Heart right ventricle (tissue), 12 donors: ENCODE results near the gene MPL. TPM values are rescaled to one million over a fixed set of nuclear protein-coding genes. Genes with fewer than 3 reads are reported as not detected.

ENCODE experiments used
- microRNA-seq, 2 donors: library from miRNA; unstranded; fragments of <30 nt; microRNA quantifications; one replicate each; pipeline ENCODE4 v1.2.0, GENCODE V29; 2021
- polyA plus RNA-seq, 2 donors: library from polyadenylated mRNA; stranded (reverse); fragments of 200-250 nt; gene quantifications; one replicate each; pipeline ENCODE4 v1.2.3, GENCODE V29; 2013
- total RNA-seq, 10 donors: library from RNA; stranded (reverse); fragmentation: NEBNext Ultra II Directional in 3 of 10; extraction: Animal tissue kit (Norgen Biotek cat#: 25700) in 3 of 10; gene quantifications; one replicate each; pipeline versions ENCODE4 v1.2.1 to v1.2.4, GENCODE V29; 2021 to 2023
- donor health status: ischemic (EF 13 %, LVEDD 7.1; RV severe dilation, severe dysfunction).
- donor health status: healthy with polysubstance abuse.
- donor health status: DM: no; HTN: yes; CAD: no.
- donor health status: DM: no; HTN: no; CAD: no.
- donor health status: ischemic (EF 25% LVEDD 6.9; RV normal size, moderate dysfunction).
- donor health status: ischemic (EF 25% LVEDD 5.7; RV mildly dilated, moderate dysfunction).
- donor health status: healthy.
- donor health status: nonischemic (EF 11% LVEDD 7.7; RV severe dilation, severe dysfunction).
- donor health status: DM: yes; HTN: yes; CAD: no.
- donor health status: PGD.
- donor health status: ischemic (EF 29% LVEDD 5.4; RV normal size, mild dysfunction).
- donor health status: nonischemic (EF 23%, LVEDD 6.1; RV moderate dilation, normal function).

Gene MPL
- total and polyA plus RNA-seq, 12 donors: 0.03 to 1.2 (median 0.37) TPM

Small RNA genes within 50 kb of the gene (microRNA-seq; reads per million reads assigned to microRNA genes)
- 0.60 to 1.0 reads per million in 2 donors for gene MIR6734

Other genes with a start within 250 kb of the MPL start
- 10 to 100 TPM; 18.8 to 35.9 (median 25.9) TPM for gene EBNA1BP2, start 165.5 kb upstream of the MPL start, total RNA-seq
- gene EBNA1BP2, start 165.5 kb upstream of the MPL start, polyA plus RNA-seq: 100 to 1,000 TPM in 1 of 2 donors, 10 to 100 TPM in 1; 22.1 to 121 TPM
- under 1 TPM in 5 of 10 donors, not detected in 5; 0.10 to 0.35 (median 0.16) TPM for gene CFAP57, start 165.5 kb upstream of the MPL start, total RNA-seq
- gene CFAP57, start 165.5 kb upstream of the MPL start, polyA plus RNA-seq: under 1 TPM; 0.09 to 0.29 TPM
- under 1 TPM in 5 of 10 donors, not detected in 5; 0.15 to 0.37 (median 0.26) TPM for gene TMEM125, start 67.8 kb upstream of the MPL start, total RNA-seq
- under 1 TPM in 1 of 2 donors, not detected in 1; 0.16 TPM for gene TMEM125, start 67.8 kb upstream of the MPL start, polyA plus RNA-seq
- gene C1orf210, start 52.2 kb upstream of the MPL start, total RNA-seq: not detected
- not detected for gene C1orf210, start 52.2 kb upstream of the MPL start, polyA plus RNA-seq
- 10 to 100 TPM; 19.9 to 55.8 (median 28.4) TPM for gene TIE1, start 36.8 kb upstream of the MPL start, total RNA-seq
- gene TIE1, start 36.8 kb upstream of the MPL start, polyA plus RNA-seq: 10 to 100 TPM; 38.7 to 43.7 TPM
- 1 to 10 TPM in 6 of 10 donors, under 1 TPM in 4; 0.15 to 9.6 (median 1.5) TPM for gene CDC20, start 21.2 kb downstream of the MPL start, total RNA-seq
- 1 to 10 TPM in 1 of 2 donors, under 1 TPM in 1; 0.49 to 1.2 TPM for gene CDC20, start 21.2 kb downstream of the MPL start, polyA plus RNA-seq
- gene ELOVL1, start 30.2 kb downstream of the MPL start, total RNA-seq: 10 to 100 TPM; 18.4 to 49.3 (median 28.3) TPM
- 10 to 100 TPM; 24.3 to 82.0 TPM for gene ELOVL1, start 30.2 kb downstream of the MPL start, polyA plus RNA-seq
- gene MED8, start 52.0 kb downstream of the MPL start, total RNA-seq: 10 to 100 TPM; 10.5 to 22.5 (median 13.9) TPM
- 10 to 100 TPM; 11.8 to 32.4 TPM for gene MED8, start 52.0 kb downstream of the MPL start, polyA plus RNA-seq
- gene SZT2, start 52.1 kb downstream of the MPL start, total RNA-seq: 10 to 100 TPM; 20.5 to 38.3 (median 26.0) TPM
- gene SZT2, start 52.1 kb downstream of the MPL start, polyA plus RNA-seq: 10 to 100 TPM in 1 of 2 donors, 1 to 10 TPM in 1; 8.6 to 44.0 TPM
- gene HYI, start 116.1 kb downstream of the MPL start, total RNA-seq: 10 to 100 TPM; 15.9 to 24.4 (median 19.9) TPM
- 10 to 100 TPM; 13.1 to 67.4 TPM for gene HYI, start 116.1 kb downstream of the MPL start, polyA plus RNA-seq
- 10 to 100 TPM in 1 of 10 donors, 1 to 10 TPM in 9; 2.5 to 10.3 (median 5.0) TPM for gene PTPRF, start 193.1 kb downstream of the MPL start, total RNA-seq
- gene PTPRF, start 193.1 kb downstream of the MPL start, polyA plus RNA-seq: 1 to 10 TPM; 1.7 to 2.6 TPM